ENCODE results near the gene NINJ2.

GRCh38 chr12:558580-558979 is 104.7 kb downstream of the NINJ2 start:
- no peak for TF ChIP-seq EZH2 (IDR thresholded peaks at IDR 0.05; ENCODE audit: insufficient read depth, poor library complexity, severe bottlenecking)
- no peak for TF ChIP-seq EZH2phosphoT487 (IDR thresholded peaks at IDR 0.05; ENCODE audit: insufficient read depth, low read depth)

All from GM23248 (cell line).